Stomach (tissue), 4 donors: ENCODE measurements around the gene ZSCAN9.

Source experiments
- CTCF ChIP-seq, 7 experiments: fragments of 450-650 bp in 4 of 7; fragments of 200-600 bp in 3 of 7; sonication (generic) in 3 of 7; IDR thresholded peaks; one replicate each; pipeline ENCODE4 v1.5.1; 2016 to 2019; ENCODE audit warnings: antibody characterized with exemption in 7 of 7, control low read depth in 2 of 7, mild to moderate bottlenecking in 1 of 7
- POLR2A ChIP-seq, 4 donors: fragments of 450-650 bp; IDR thresholded peaks; one replicate each; pipeline ENCODE4 v1.6.1; 2016; ENCODE audit warnings: antibody characterized with exemption in 4 of 4, control low read depth in 2 of 4, mild to moderate bottlenecking in 1 of 4, moderate library complexity in 1 of 4

GRCh38 chr6:28200020-28200419 lies 25.1 kb upstream of the ZSCAN9 start:
- TF ChIP-seq CTCF (IDR thresholded peaks at IDR 0.05) (no peak), POLR2A (IDR thresholded peaks at IDR 0.05) (no peak)
